ENCODE results near the gene MITF.

The MITF gene

DNA sequence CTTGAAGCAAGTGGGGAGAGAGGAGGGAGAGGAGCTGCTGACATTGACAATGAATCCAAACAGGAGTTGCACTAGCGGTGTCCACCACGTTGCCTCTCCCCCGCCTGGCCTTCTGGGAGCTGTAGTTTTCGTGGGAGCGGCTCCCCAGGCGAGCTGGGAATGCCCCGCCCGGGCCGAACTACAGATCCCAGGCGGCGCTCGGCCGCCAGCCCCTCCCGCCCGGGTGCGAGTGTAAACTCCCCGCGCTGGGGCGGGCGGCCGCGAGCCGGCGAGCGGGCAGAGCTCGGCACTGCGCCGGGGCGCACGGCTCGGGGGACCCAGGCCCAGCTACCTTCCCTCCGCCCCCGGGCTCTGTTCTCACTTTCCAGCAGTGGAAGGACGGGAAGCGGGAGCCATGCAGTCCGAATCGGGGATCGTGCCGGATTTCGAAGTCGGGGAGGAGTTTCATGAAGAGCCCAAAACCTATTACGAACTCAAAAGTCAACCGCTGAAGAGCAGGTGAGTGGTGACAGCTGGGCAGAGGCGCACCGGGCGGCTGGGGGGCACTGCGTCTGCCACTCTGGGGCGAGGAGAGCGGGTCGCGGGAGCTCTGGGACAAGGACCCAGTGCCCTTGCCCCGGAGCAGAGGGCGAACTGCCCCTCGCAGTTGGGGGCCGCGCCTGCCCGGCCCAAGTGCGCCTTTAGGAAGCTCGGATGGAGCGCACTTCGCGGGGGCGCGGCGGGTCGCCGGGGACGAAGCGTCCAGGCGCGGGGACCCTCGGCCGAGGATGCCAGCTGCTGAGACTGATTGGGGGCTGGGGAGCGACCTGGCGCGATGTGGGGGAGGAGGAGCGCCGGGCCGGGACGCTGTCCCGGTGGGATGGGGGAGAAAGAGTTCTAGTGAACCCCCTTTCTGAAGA, at the start of gene MITF:
MITF (plus strand) TSS at position 261 of the 899 bp plus-strand sequence; CDS start at position 395, 134 bp downstream.
- DNase-seq (ENCODE audit: low read depth in 3 of 3) = peak in 1 of 3 experiments; percentile 53

- no peak for DNase-seq (ENCODE audit: low read depth in 3 of 3)
Observed at GRCh38 chr3:69691860-69692259, 47.4 kb upstream of the MITF start.

- no peak for DNase-seq (ENCODE audit: low read depth in 3 of 3)
Observed at GRCh38 chr3:69692761-69693160, 46.5 kb upstream of the MITF start.

DNA sequence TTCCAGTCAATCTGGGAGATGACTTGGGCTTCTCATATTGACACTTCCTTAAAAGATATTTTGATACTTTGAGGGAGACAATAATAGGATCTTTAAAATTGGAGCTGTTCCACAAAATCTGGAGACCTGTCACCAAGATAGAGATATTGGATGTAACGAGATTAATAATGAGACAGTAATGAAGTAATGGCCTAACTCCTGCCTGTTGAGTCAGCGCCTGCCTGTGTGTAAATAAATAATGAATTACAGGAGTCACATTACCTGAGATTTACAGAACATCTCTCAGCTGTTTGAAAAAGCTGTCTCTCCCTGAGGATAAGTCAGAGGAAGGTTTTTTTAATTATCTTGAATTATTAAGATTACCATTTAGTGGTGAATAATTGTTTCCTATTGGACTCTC, 43.8 kb upstream of the MITF start:
- no peak for DNase-seq (ENCODE audit: low read depth in 3 of 3)

GRCh38 chr3:69695933-69696332, 43.3 kb upstream of the MITF start:
- DNase-seq (ENCODE audit: low read depth in 3 of 3) = no peak

- DNase-seq (ENCODE audit: low read depth in 3 of 3) = no peak
Observed at GRCh38 chr3:69696367-69696766, 42.9 kb upstream of the MITF start.

GRCh38 chr3:69697381-69697780, 41.9 kb upstream of the MITF start:
- no peak for DNase-seq (ENCODE audit: low read depth in 3 of 3)

- DNase-seq (ENCODE audit: low read depth in 3 of 3) = no peak
Observed at GRCh38 chr3:69698728-69699127, 40.5 kb upstream of the MITF start.

- no peak for DNase-seq (ENCODE audit: low read depth in 3 of 3)
Observed at GRCh38 chr3:69699183-69699582, 40.1 kb upstream of the MITF start.

- no peak for DNase-seq (ENCODE audit: low read depth in 3 of 3)
Observed at GRCh38 chr3:69700949-69701348, 38.3 kb upstream of the MITF start.

DNA sequence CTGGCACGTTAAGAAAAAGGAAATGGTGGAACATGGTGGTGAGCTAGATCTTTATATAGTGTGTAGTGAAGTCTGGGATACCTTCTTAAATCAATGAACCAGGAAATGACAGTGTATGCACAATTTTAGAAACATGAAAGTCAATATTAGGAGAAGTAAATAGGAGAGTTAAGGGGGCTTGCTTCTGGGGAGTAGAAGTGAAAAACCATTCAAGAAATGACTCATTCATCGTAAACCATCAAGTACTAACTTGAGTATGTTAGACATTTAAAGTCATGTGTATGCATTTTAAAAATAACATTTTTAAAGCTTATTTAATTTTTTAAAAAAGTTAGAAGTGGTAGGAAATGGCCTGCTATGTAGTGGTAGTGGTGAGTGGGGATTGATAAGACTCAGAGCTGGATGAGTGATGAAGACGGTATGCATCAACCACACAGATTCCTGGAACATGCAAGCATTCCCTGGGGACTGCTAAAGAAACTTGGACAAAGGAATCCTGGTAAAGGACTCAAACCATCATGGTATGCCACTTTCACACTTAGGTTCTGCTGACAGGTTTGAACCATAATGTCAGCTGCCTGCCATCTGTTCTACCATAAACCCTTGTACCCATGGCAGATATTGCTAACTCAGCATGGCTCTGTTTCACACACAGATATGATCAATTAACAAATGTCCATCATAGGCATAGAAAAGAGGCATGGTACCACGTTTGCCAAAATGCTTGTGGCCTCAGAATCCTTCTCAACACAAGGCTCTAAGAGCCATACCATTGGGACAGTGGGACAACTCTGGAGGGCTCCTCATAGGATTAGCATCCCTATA, 28.9 kb upstream of the MITF start:
- DNase-seq (ENCODE audit: low read depth in 3 of 3) = no peak

- DNase-seq (ENCODE audit: low read depth in 3 of 3) = no peak
Observed at GRCh38 chr3:69712269-69712668, 27.0 kb upstream of the MITF start.

DNA sequence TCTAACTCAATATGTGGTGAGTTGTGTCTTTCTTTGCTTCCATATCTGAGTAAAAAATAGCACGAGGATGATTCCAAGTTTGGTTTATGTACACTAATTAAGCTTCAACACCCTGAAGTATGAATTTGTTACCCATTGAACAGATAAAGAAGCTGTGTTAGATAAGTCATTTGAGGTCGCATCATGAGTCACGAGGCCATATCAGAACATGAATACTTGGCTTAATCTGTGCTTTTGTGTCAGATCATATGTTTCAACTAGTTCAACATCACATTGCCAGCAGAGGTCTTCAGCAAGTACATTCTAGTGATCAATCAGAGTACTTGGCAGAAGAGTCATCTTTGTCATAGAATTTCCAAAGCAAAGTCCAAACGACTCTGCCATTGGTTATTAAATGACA, 26.3 kb upstream of the MITF start:
- no peak for DNase-seq (ENCODE audit: low read depth in 3 of 3)

GRCh38 chr3:69715204-69715603, 24.1 kb upstream of the MITF start:
- no peak for DNase-seq (ENCODE audit: low read depth in 3 of 3)

- DNase-seq (ENCODE audit: low read depth in 3 of 3) = no peak
Observed at GRCh38 chr3:69716119-69716518, 23.1 kb upstream of the MITF start.

GRCh38 chr3:69718866-69719586, 20.2 kb upstream of the MITF start:
- DNase-seq (ENCODE audit: low read depth in 3 of 3) = no peak

DNA sequence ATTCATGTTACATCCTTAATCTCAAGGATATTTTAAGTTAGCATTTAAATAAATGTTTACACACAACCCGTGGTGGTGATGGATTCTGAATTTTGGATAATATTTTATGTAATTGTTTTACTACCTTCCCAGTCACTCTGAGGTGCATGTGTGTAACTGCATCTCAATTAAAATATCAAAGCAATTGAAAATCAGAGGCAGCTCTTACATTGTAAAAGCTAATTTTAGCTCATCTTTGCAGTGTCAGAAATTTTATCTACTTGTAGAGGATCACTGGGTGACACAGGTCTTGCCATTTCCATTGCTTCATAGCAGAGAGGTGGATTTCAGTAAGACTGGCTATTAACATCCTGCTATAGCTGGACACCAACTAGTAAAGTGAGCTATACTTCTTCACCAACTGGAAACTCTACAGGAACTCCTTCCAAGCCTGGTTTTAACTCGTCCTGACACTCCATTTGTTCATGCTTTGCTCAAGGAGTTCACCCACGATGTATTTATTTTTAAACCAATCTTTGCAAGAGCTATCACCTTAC, 19.6 kb upstream of the MITF start:
- DNase-seq (ENCODE audit: low read depth in 3 of 3) = no peak

DNA sequence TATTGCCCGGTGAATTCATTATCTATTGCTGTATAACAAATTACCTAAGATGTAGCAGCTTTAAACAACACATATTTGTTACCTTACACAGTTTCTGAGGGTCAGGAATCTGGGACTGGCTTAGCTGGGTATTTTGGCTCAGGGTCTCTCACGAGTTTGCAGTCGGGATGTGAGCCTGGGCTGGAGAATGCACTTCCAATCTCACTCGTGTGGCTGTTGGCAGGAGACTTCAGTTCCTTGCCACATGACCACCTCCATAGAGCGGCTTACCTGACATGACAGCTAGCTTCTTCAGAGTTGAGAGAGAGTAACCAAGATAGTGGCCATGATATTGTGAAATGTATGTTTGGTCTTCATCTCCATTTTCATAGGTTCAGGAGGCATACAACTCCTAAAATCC, 18.4 kb upstream of the MITF start:
- no peak for DNase-seq (ENCODE audit: low read depth in 3 of 3)

GRCh38 chr3:69723389-69723788, 15.9 kb upstream of the MITF start:
- DNase-seq (ENCODE audit: low read depth in 3 of 3) = no peak

GRCh38 chr3:69724722-69725435, 14.4 kb upstream of the MITF start:
- no peak for DNase-seq (ENCODE audit: low read depth in 3 of 3)

- DNase-seq (ENCODE audit: low read depth in 3 of 3) = no peak
Observed at GRCh38 chr3:69725994-69726571, 13.2 kb upstream of the MITF start.

All from stimulated activated CD4-positive, alpha-beta T cell treated with anti-CD3 and anti-CD28 coated beads, TNF-alpha, amount 100 ng/mL, for 24 hours (primary cell).